NB4 (cell line): ENCODE measurements around the gene ANKRD33.

Experiments used
- CTCF ChIP-seq: IDR thresholded peaks from one replicate; pipeline ENCODE4 v1.5.1; 2012; ENCODE audit warnings: low read depth, low read length
- POLR2A ChIP-seq: IDR thresholded peaks from 2 replicates; pipeline ENCODE4 v1.6.1; 2011; ENCODE audit warnings: mild to moderate bottlenecking; ENCODE audit not compliant: insufficient read length; ENCODE audit errors: extremely low read depth

- TF ChIP-seq CTCF (no peak), POLR2A (no peak)
Observed at GRCh38 chr12:51896236-51896635, 8.3 kb downstream of the ANKRD33 start.
